Measurements from ENCODE around the gene CEPT1.

DNA sequence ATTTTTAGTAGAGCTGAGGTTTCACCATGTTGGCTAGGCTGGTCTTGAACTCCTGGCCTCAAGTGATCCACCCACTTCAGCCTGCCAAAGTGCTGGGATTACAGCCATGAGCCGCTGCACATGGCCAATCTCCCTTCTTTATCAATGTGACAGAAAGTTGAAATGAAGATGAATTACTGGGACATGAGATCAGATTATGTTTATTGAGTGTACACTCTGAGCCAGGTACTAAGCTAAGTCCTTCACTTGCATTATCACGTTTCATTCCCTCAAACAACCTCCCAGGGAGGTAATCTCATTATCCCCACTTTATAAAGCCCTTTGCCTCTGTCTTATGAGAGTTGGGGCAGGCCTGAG lies 81.2 kb downstream of the CEPT1 start:
- no peak for TF ChIP-seq POLR2A (IDR thresholded peaks at IDR 0.05)
- TF ChIP-seq, protein P1, sequence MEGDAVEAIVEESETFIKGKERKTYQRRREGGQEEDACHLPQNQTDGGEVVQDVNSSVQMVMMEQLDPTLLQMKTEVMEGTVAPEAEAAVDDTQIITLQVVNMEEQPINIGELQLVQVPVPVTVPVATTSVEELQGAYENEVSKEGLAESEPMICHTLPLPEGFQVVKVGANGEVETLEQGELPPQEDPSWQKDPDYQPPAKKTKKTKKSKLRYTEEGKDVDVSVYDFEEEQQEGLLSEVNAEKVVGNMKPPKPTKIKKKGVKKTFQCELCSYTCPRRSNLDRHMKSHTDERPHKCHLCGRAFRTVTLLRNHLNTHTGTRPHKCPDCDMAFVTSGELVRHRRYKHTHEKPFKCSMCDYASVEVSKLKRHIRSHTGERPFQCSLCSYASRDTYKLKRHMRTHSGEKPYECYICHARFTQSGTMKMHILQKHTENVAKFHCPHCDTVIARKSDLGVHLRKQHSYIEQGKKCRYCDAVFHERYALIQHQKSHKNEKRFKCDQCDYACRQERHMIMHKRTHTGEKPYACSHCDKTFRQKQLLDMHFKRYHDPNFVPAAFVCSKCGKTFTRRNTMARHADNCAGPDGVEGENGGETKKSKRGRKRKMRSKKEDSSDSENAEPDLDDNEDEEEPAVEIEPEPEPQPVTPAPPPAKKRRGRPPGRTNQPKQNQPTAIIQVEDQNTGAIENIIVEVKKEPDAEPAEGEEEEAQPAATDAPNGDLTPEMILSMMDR (IDR thresholded peaks at IDR 0.05): no peak

All from lower leg skin (tissue), 3 donors.